HG02763 (cell line): Measurements from ENCODE around the gene SIGLEC10.
"Not testable (repeated sequence)": the region's sequence is repeated elsewhere in the genome, so short reads cannot be mapped to it uniquely, and the experiment has no call there.

Source experiments
- ATAC-seq: cut with Tn5 transposase; IDR thresholded peaks from one replicate; pipeline ENCODE4 v1.9.1; 2021; ENCODE audit warnings: mild to moderate bottlenecking, moderate library complexity; ENCODE audit not compliant: unreplicated experiment

Gene SIGLEC10

GRCh38 chr19:51440052-51440451 is 22.6 kb upstream of the SIGLEC10 start:
- ATAC-seq, result no peak

- no peak for ATAC-seq
Measured at GRCh38 chr19:51439021-51439465, 21.6 kb upstream of the SIGLEC10 start.

DNA sequence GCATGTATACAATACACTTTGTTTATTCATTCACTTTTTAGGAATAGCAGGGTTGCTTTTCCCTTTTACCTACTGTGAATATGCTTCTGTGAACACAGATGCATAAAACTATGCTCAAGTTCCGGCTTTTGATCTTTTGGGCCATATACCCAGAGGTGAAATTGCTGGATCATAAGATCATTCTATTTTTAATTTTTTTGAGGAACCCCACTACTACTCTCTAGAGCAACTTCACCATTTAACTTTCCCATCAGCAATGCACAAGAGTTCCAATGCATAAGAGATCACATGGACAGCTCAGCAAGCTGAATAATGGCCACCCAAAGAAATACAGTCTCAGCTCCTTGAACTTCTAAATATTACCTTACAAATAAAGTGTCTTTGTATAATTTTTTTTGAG is 17.0 kb upstream of the SIGLEC10 start:
- ATAC-seq, result no peak

DNA sequence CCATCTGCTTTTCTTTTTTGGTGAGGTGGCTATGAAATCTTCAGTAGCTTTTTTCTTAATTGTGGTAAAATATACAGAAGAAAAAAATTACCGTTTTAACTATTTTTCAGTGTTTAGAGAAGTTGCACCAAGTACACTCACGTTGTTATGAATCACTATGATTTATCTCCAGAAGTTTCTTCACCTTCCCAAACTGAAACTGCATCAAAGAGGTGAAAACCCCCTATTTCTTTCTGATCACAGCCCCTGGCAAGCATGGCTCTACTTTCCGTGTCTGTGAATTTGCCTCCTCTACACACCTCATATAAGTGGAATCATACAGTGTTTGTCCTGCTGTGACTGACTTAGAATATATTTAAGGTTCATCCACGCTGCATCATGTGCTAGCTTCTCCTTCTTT is 15.6 kb upstream of the SIGLEC10 start:
- no peak for ATAC-seq

GRCh38 chr19:51431124-51431523 is 13.7 kb upstream of the SIGLEC10 start:
- ATAC-seq, result no peak

- no peak for ATAC-seq
Measured at GRCh38 chr19:51430221-51430620, 12.8 kb upstream of the SIGLEC10 start.

GRCh38 chr19:51427201-51427600 is 9.8 kb upstream of the SIGLEC10 start:
- no peak for ATAC-seq

GRCh38 chr19:51422053-51422448 is 4.6 kb upstream of the SIGLEC10 start:
- no peak for ATAC-seq

GRCh38 chr19:51421229-51422052 is 4.0 kb upstream of the SIGLEC10 start:
- no peak for ATAC-seq

DNA sequence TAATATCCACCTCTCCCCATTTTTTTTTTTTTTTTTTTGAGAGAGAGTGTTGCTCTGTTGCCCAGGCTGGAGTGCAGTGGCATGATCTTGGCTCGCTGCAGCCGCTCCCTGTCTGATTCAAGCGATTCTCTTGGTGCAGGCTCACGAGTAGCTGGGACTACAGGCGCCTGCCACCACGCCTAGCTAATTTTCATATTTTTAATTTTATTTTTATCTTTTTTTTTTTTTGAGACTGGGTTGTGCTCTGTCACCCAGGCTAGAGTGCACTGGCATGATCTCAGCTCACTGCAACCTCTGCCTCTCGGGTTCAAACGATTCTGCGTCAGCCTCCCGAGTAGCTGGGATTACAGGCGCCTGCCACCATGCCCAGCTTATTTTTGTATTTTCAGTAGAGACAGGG is 3.1 kb upstream of the SIGLEC10 start:
- ATAC-seq, result not testable (repeated sequence)

DNA sequence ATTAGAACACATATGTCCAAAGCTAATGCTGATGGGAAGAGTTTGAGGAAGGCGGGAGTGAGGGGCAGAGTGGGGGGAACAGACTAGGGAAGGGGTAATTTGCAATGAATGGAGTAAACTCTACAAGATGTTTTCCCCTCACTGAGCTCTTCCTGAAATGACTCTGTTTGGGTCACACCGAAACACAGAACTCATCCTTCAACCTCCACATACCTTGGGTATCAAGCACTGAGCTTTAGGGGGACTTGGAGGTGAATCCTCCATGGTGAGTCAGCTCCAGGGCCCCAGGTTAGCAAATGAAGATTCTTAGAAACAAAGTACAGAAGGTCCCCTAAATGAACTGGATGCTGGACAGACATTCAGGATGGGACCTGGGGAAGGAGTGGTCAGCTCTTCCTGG is 1.3 kb upstream of the SIGLEC10 start:
- no peak for ATAC-seq

- ATAC-seq, result peak; percentile 29
Measured at GRCh38 chr19:51417810-51418157, 342 bp upstream of the SIGLEC10 start.

- not testable (repeated sequence) for ATAC-seq
Measured at GRCh38 chr19:51416422-51416821, 1.0 kb downstream of the SIGLEC10 start.

DNA sequence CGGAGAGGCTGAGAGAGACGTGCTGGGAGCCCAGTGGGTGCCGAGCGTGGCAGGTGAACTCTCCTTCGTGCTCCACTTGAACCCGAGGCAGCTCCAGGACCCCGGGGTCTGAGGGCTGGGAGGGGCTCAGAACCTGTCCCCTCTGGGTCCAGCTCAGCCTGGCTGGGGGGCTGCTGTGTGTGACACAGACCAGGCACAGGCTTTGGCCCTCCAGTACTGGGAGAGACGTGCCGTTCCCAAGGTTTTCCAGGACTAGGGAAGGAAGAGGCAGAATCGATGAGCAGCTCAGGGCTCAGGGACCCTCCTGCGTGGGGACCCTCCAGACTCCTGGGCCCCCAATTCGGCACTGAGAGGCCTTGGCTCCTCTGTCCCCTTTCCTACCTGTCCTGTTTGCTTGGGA is 2.3 kb downstream of the SIGLEC10 start:
- no peak for ATAC-seq

DNA sequence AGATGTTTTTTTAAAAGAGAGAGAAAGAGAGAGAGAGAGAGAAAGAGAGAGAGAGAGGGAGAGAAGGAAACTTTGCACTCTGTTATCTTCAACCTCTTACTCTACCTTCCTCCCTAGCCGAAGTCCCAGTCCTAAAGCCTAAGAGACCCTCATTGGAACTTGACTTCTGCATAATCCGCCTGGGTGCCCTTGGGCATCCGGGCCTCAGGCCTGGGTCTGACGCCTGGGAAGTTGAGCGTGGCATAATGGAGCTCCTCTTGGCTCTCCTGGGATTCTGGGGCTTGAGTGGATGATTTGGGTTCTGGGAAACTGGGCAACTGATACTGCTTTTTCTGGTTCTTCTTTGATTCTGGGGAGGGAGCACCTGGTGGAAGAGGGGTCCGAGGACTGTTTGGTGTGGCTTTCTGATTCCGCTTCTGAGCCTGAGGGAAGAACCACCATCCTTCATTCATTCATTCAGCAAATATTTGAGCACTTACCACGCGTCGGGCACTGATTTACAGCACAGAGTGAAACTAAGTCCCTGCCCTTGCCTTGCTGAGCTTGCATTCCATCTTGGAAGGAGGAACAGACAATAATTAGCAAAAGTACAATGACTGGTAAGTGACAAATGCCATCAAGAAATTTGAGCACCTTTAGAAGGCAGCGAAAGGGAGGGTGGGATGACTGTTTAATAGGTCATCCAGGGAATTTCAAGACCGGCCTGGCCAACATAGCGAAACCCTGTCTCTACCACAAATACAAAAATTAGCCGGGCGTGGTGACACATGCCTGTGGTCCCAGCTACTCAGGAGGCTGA is 6.3 kb downstream of the SIGLEC10 start:
- ATAC-seq, result no peak

DNA sequence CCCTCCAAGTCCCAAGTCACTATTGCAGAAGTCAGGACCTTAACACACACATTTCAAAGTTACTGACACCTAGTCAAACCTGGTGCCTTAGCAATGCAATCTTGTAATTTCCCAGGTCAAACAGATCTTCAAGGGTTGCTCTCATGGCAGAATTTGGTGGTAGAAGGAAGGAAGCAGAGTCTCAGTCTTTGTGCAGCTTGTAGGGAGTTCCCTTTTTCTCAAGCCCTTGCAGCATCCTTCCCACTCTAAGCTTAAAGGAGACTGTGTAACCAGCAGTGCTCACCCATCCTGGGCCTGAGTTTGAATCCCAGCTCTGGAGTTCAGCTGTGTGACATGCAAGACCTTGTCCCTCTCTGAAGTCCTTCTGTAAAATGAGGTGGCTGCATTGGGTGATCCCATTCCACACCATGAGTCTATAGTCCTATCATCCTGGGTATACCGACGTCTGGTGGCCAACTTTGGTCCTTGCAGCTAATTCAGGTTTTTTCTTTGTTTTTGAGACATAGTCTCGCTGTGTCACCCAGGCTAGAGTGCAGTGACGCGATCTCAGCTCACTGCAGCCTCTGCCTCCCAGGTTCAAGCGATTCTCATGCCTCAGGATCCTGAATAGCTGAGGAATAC is 9.8 kb downstream of the SIGLEC10 start:
- ATAC-seq, result no peak

DNA sequence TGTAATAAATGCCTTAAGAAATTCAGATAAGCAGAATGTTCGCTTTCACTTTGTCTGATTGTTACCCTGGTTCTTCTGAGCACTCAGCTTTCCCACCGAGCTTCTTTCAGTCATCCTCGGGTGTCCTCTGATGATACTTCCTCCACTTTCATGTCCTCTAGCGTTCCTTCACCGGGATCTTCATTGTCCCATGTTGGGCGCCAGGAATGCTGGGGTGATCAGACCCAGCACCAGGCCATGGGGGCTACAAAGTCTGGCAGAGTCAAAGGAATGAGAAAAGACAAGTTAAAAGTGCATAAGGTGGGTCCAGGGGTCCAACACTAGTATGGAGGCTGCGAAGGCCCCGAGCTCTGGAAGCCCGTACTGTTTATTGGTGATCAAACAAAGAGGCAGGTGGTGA is 15.3 kb downstream of the SIGLEC10 start:
- ATAC-seq, result no peak

DNA sequence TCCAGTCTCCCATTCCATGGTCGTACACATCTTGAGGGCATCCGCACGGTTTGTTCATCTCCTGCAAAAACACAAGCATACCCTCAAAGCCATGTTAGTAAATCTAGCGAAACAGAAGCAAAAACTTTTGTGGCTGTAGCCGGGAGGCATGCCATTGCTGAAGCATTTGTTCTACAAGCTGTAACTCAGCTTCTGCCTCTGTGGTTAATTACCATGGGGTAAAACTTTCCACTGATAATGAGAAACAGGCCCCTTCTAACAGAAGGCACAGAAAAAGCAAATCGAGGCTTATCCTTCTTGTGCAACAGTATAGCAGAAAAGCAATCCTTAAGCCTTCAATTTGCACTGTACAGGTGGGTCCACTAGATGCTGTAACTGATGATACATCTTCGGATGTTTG is 17.5 kb downstream of the SIGLEC10 start:
- ATAC-seq, result not testable (repeated sequence)

- ATAC-seq, result no peak
Measured at GRCh38 chr19:51399231-51399630, 18.2 kb downstream of the SIGLEC10 start.

GRCh38 chr19:51398096-51398704 is 19.2 kb downstream of the SIGLEC10 start:
- ATAC-seq, result no peak

DNA sequence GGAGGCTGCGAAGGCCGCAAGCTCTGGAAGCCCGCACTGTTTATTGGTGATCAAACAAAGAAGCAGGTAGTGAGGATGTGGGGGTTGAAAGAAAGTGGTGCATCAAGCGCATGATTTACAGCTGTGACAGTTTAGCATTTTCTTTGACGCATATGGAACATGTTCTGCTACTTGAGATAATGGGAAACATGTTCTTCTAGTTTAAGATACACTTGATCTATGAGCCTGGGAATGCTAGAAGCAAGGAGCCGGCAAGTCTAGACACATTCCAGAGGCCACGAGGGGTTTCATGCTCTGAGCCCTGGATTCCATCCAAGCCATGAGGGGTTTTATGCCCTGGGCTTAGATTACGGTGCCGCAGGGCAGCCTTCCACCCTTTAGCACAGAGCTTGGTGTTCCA is 20.0 kb downstream of the SIGLEC10 start:
- ATAC-seq, result not testable (repeated sequence)
